ENCODE data around the gene SLC6A16. TPM values are rescaled to one million over a fixed set of nuclear protein-coding genes. Genes with fewer than 3 reads are reported as not detected.
A peak's percentile ranks its signal among the peaks of the same experiment; 100 is the strongest.
"Not testable (repeated sequence)": the region's sequence is repeated elsewhere in the genome, so short reads cannot be mapped to it uniquely, and the experiment has no call there.

SLC6A16 gene
- total RNA-seq, 1 donor from 2014 or later = 19.3 TPM

DNA sequence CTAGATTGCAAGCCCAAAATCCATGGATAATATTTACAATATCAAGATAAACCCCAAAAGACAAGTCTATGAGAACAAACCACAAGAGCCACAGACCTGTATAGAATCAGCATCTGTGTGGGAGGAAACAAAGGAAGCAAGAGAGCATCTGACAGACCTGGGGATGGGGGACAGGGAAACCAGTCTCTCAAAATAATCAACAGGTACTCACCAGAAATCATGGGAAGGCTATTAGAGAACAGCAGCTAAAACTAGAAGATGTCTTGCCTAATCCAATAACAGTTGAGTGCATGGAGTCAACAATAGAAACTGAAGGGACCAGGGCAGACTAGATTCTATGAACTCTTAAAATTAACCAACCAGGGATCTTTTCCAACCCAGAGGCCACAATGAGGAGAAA, 8.7 kb downstream of the SLC6A16 start:
- Mint-ChIP-seq H3K27ac (peak overlapping the region; percentile 46), H3K4me1 (peaks cover 40% of the 10 kb centered on the region), H3K27me3 (no peaks in the 10 kb centered on the region), H3K36me3 (ENCODE audit: low read depth) (peaks cover 63% of the 10 kb centered on the region), H3K9me3 (peaks cover 7% of the 10 kb centered on the region), H3K4me3 (no peak overlapping the region)
- ATAC-seq (ENCODE audit: low read depth) (no peak), DNase-seq (no peak)
- TF ChIP-seq, protein P1, sequence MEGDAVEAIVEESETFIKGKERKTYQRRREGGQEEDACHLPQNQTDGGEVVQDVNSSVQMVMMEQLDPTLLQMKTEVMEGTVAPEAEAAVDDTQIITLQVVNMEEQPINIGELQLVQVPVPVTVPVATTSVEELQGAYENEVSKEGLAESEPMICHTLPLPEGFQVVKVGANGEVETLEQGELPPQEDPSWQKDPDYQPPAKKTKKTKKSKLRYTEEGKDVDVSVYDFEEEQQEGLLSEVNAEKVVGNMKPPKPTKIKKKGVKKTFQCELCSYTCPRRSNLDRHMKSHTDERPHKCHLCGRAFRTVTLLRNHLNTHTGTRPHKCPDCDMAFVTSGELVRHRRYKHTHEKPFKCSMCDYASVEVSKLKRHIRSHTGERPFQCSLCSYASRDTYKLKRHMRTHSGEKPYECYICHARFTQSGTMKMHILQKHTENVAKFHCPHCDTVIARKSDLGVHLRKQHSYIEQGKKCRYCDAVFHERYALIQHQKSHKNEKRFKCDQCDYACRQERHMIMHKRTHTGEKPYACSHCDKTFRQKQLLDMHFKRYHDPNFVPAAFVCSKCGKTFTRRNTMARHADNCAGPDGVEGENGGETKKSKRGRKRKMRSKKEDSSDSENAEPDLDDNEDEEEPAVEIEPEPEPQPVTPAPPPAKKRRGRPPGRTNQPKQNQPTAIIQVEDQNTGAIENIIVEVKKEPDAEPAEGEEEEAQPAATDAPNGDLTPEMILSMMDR (IDR thresholded peaks at IDR 0.05) = no peak
- CTCF ChIA-PET = interaction anchor here (1.2 kb wide), 1 partner anchor 18 kb away, joined by 4 read pairs; the partner anchor contains the start of gene CD37
- intact Hi-C loops (cut with micrococcal nuclease) = no loop called here
- POLR2A ChIA-PET = interaction anchor here (1.1 to 2.6 kb wide), 3 partner anchors 18 to 24 kb away, joined by 3 to 11 read pairs (median 3); partner anchors contain the start of gene CD37

DNA sequence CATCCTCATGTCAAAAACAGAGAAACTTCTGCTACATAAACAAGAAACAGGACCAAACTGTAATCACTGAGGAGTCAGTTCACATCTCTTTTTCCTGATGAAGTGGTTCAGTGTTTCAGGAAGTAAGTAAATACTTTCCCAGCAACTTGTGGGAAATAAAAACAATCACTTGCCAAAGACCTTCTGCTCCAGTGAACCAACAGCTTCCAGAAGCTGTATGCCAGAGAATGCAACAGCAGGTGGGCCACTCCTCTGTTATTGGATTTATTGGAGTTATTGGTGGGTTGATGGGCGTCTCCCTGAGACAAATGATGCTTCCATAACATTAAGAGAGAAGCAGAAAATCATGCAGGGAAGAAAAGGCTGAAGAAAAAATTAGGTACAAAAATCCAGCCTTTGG, 9.9 kb downstream of the SLC6A16 start:
- peak overlapping the region; percentile 4 for H3K27ac Mint-ChIP-seq
- ChIA-PET CTCF (interaction anchor here (0.7 kb wide), 1 partner anchor 14 kb away, joined by 5 read pairs; no protein-coding TSS in a partner anchor), POLR2A (interaction anchor here (1.0 to 4.5 kb wide), 3 partner anchors 12 to 25 kb away, joined by 3 to 32 read pairs (median 11); partner anchors contain the start of gene CD37)
- intact Hi-C loops (cut with micrococcal nuclease) = no loop called here
- ATAC-seq (ENCODE audit: low read depth) = no peak
- H3K9me3 Mint-ChIP-seq = peaks cover 7% of the 10 kb centered on the region
- peaks cover 48% of the 10 kb centered on the region for H3K4me1 Mint-ChIP-seq
- peaks cover 64% of the 10 kb centered on the region for H3K36me3 Mint-ChIP-seq (ENCODE audit: low read depth)
- no peak for DNase-seq
- TF ChIP-seq, protein P1 (IDR thresholded peaks at IDR 0.05) = no peak
- H3K4me3 Mint-ChIP-seq = no peak overlapping the region
- no peaks in the 10 kb centered on the region for H3K27me3 Mint-ChIP-seq

DNA sequence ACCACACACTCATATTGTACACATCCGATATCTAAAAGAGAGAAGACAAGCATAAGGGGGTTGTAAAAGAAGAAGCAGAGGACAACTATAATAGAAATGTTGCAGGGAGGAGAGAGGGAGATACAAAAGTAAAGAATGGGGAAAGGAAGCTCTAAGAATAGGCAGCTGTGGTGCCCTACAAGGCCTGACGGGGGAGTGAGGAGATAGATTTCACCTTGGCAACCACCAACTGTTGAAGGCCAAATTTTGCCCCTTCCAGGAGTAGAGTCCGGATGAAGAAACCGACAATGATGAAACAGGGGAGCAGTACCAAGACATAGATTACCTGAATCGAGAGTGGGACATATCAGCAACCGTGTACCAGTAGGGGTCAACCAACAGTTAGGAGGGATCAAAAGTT, 15.9 kb downstream of the SLC6A16 start:
- POLR2A ChIA-PET = interaction anchor here (1.0 to 5.2 kb wide), 9 partner anchors 9 to 82 kb away, joined by 3 to 64 read pairs (median 4); partner anchors contain the start of gene CD37
- Mint-ChIP-seq H3K9me3 (no peaks in the 10 kb centered on the region), H3K4me3 (no peak overlapping the region), H3K36me3 (ENCODE audit: low read depth) (peaks cover 40% of the 10 kb centered on the region), H3K27ac (peak overlapping the region; percentile 74), H3K27me3 (no peaks in the 10 kb centered on the region), H3K4me1 (peaks cover 47% of the 10 kb centered on the region)
- intact Hi-C loops (cut with micrococcal nuclease) = loop anchor here (1.0 kb wide), 1 partner anchor 25 kb away; no protein-coding TSS in a partner anchor
- TF ChIP-seq, protein P1 (IDR thresholded peaks at IDR 0.05) = no peak
- DNase-seq (no peak), ATAC-seq (ENCODE audit: low read depth) (peak; percentile 37)
- CTCF ChIA-PET = interaction anchor here (0.9 to 1.8 kb wide), 7 partner anchors 20 to 144 kb away, joined by 3 to 6 read pairs (median 4); partner anchors contain the start of genes ALDH16A1 and CD37

DNA sequence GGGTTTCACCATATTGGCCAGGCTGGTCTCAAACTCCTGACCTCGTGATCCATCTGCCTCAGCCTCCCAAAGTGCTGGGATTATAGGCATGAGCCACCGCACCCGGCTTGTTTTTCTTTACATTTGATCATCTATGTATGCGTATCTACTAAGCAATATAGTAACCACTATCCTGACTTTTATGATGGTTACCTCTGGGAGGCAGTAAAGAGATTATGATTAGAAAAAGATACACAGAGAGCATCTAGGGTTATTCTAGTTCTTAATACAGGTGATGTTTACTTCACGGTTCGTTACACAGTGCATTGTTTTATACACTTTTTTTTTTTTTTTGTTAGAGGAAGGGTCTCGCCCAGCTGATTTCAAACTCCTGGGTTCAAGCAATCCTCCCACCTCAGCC, 18.3 kb downstream of the SLC6A16 start:
- POLR2A ChIA-PET = interaction anchor here (0.5 to 5.2 kb wide), 9 partner anchors 27 to 165 kb away, joined by 3 to 64 read pairs (median 5); partner anchors contain the start of gene CD37
- CTCF ChIA-PET = interaction anchor here (1.3 to 1.6 kb wide), 2 partner anchors 21 to 85 kb away, joined by 4 read pairs; no protein-coding TSS in a partner anchor
- not testable (repeated sequence) for H3K27ac Mint-ChIP-seq, H3K4me3 Mint-ChIP-seq, DNase-seq, H3K9me3 Mint-ChIP-seq, H3K27me3 Mint-ChIP-seq
- H3K36me3 Mint-ChIP-seq (ENCODE audit: low read depth) = peaks cover 41% of the 10 kb centered on the region
- peak; percentile 83 for ATAC-seq (ENCODE audit: low read depth)
- peaks cover 50% of the 10 kb centered on the region for H3K4me1 Mint-ChIP-seq
- intact Hi-C loops (cut with micrococcal nuclease) = loop anchor here (1.0 kb wide), 2 partner anchors 85 to 137 kb away; no protein-coding TSS in a partner anchor

DNA sequence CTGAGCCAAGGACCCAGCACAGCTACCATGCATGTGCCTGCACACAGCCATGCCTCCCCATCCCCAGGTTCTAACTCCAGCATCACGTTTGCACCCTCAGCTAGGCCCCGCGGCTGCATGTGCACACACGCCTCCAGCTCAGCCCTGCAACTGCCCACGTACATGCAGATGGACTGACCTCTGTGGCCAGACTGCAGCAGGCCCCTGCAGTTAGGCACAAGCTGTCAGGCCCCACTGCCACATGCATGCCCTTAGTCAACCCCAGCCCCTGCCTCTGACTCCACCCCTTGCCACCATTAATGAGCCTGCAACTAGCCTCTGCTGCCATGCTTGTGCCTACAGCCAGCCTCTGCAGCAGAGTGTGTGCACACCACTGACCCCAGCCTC, 23.1 kb downstream of the SLC6A16 start:
- H3K4me1 Mint-ChIP-seq = peaks cover 25% of the 10 kb centered on the region
- ATAC-seq (ENCODE audit: low read depth) (no peak), DNase-seq (no peak)
- H3K36me3 Mint-ChIP-seq (ENCODE audit: low read depth) = peaks cover 20% of the 10 kb centered on the region
- H3K27me3 Mint-ChIP-seq = no peaks in the 10 kb centered on the region
- ChIA-PET POLR2A (interaction anchor here (1.0 to 3.4 kb wide), 9 partner anchors 26 to 108 kb away, joined by 3 to 36 read pairs (median 4); partner anchors contain the start of gene CD37), CTCF (interaction anchor here (0.5 to 3.5 kb wide), 24 partner anchors 8 to 204 kb away, joined by 3 to 24 read pairs (median 5); partner anchors contain the start of gene CD37)
- peaks cover 3% of the 10 kb centered on the region for H3K9me3 Mint-ChIP-seq
- H3K27ac Mint-ChIP-seq = no peak overlapping the region
- peak overlapping the region; percentile 15 for H3K4me3 Mint-ChIP-seq
- intact Hi-C loops (cut with micrococcal nuclease) = loop anchor here (1.0 to 2.0 kb wide), 6 partner anchors 24 to 141 kb away; partner anchors contain the start of genes CD37, DKKL1 and TEAD2
- TF ChIP-seq, protein P1 (IDR thresholded peaks at IDR 0.05) = no peak
